Activated naive CD8-positive, alpha-beta T cell treated with anti-CD3 and anti-CD28 coated beads for 36 hours (primary cell): ENCODE data around the gene TSHZ2. TPM values are rescaled to one million over a fixed set of nuclear protein-coding genes. Genes with fewer than 3 reads are reported as not detected.

Experiments
- DNase-seq: peaks from one replicate; pipeline ENCODE4 v3.0.0; 2021
- H3K27ac Mint-ChIP-seq: one replicate; pipeline ENCODE4 v1.8.0; 2022; ENCODE audit warnings: mild to moderate bottlenecking, moderate library complexity, mixed read lengths
- H3K27me3 Mint-ChIP-seq: one replicate; pipeline ENCODE4 v1.8.0; 2022; ENCODE audit warnings: mild to moderate bottlenecking, mixed read lengths
- H3K36me3 Mint-ChIP-seq: one replicate; pipeline ENCODE4 v1.8.0; 2021; ENCODE audit warnings: mild to moderate bottlenecking, mixed read lengths
- H3K4me1 Mint-ChIP-seq: one replicate; pipeline ENCODE4 v1.8.0; 2021; ENCODE audit warnings: mixed read lengths
- H3K4me3 Mint-ChIP-seq: one replicate; pipeline ENCODE4 v1.8.0; 2022; ENCODE audit warnings: mild to moderate bottlenecking, moderate library complexity, mixed read lengths
- H3K9me3 Mint-ChIP-seq: one replicate; pipeline ENCODE4 v1.8.0; 2022; ENCODE audit warnings: mixed read lengths
- total RNA-seq, 2 experiments: library from RNA; stranded (reverse); gene quantifications; one replicate each; pipeline ENCODE4 v1.2.3, GENCODE V29; 2021

The TSHZ2 gene
- total RNA-seq, 2 experiments from 2014 or later = 0.54 to 0.74 TPM

DNA sequence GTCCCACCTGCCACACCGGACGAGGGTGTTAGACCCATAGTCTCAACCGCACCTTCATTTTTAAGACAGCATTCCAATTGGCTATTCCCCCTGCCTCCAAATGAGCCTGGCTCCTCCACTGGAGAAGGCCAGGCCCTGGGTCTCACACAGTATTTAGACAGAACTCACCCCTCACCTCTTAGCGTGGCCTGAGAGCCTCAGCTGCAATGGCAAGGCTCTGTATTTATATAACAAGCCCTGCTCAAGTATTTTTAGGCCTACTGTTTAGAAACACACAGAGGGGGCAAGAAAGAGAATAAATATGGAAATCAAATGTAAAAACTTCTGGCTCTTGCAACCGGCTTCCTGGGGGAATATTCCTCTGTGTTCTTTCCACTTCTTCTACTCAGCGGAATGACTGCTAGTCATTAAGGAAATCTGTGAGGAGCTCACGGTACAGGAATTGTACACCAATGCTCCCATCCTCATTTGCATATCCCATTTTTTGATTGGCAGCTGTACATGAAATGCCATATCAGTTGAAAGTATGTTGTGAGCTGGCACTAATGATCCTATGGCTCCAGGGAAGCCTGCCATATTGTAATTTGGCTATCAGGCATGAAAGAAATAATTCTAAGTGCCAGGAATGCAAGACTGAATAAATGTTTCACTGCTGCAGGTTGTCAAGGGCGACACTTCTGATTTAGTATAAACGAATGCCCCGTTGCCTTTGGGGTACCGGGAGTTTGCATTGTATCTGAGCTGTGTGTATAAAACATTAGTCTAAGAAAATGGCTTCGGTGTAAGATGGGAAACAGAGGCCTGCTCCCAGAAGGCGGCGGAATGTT lies 414.0 kb downstream of the TSHZ2 start:
- Mint-ChIP-seq H3K4me3 (no peak overlapping the region), H3K4me1 (peaks cover 27% of the 10 kb centered on the region), H3K36me3 (no peaks in the 10 kb centered on the region), H3K27me3 (no peaks in the 10 kb centered on the region), H3K9me3 (no peaks in the 10 kb centered on the region), H3K27ac (no peak overlapping the region)
- no peak for DNase-seq

DNA sequence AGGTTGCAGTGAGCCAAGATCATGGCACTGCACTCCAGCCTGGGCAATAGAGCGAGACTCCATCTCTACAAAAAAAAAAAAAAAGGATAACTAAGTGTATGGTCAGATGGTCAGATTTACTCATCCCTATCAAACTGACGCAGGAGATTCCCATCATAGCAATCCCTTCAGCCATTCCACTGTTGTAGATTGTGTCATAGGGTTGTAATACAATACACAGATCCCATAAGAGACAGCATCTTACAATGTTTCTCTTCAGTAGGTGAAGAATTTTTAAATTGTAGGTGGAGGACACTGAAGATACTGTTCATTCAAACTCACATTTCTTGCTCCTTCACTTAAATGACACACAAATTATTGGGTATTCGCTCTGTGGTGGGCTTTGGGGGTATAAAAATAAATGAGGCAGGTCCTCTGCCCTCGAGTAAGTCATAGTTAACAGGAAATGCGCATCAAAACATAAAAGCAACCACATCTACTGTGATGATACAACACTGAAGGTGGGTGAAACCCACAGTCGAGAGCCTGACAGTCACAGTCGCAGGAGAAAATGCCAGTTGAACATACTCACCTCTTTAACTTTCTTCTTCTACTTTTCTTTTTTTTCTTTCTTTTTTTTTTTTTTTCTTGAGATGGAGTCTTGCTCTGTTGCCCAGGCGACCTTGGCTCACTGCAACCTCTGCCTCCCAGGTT lies 416.0 kb downstream of the TSHZ2 start:
- H3K27me3 Mint-ChIP-seq = no peaks in the 10 kb centered on the region
- DNase-seq = peak; percentile 20
- H3K4me1 Mint-ChIP-seq = peaks cover 22% of the 10 kb centered on the region

DNA sequence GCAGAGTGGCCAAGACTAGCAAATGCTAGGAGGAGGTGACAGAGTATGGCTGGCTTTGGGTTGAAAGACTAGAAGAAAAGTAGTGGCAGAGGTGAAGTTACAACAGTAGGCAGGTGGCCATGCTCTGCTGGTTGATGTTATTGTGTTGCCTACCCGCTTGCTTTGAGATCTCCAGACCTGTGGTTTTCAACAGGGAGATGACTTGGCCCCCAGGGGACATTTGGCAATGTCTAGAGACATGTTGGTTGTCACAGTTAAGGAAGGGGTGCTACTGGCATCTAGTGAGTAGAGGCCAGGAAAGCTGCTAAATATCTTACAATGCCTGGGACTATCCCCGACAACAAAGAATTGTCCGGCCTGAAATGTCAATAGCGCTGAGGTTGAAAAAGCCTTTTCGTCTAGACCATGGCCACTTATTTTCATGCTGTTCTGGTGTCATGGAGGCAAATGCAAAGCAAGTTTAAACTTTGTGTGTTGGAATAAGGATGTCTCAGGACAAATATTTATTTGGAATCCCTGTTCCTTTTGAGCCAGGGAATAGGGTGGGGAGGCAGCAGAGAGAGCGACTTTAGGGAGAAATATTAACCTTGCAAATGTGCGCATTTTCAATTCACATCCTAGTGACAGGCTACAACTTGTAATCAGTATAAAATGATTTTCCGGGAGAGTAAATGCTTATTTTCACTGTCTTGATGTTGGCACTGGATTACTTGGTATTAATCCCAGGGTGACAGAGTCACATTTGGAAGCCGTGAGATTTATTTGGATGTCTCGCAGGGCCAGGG lies 417.6 kb downstream of the TSHZ2 start:
- Mint-ChIP-seq H3K36me3 (no peaks in the 10 kb centered on the region), H3K9me3 (no peaks in the 10 kb centered on the region), H3K27me3 (no peaks in the 10 kb centered on the region), H3K4me3 (no peak overlapping the region), H3K27ac (no peak overlapping the region), H3K4me1 (peaks cover 22% of the 10 kb centered on the region)
- DNase-seq = no peak

More for the DNA sequence above, 416.0 kb downstream of the TSHZ2 start:
- H3K36me3 Mint-ChIP-seq = no peaks in the 10 kb centered on the region
- no peaks in the 10 kb centered on the region for H3K9me3 Mint-ChIP-seq
- peak overlapping the region; percentile 46 for H3K27ac Mint-ChIP-seq
- no peak overlapping the region for H3K4me3 Mint-ChIP-seq

DNA sequence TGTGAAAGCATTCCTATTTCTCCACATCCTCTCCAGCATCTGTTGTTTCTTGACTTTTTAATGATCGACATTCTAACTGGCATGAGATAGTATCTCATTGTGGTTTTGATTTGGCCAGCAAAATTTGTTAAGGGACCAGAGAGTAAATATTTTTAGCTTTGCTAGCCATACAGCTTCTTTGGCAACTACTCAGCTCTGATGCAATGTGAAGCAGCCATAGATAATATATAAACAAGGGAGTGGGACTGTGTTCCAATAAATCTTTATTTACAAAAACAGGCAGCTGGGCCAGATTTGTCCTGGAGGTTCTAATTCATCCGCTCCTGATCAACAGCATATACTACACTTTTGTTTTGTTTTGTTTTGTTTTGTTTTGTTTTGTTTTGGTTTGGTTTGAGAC lies 418.6 kb downstream of the TSHZ2 start:
- no peak overlapping the region for H3K27ac Mint-ChIP-seq
- no peaks in the 10 kb centered on the region for H3K36me3 Mint-ChIP-seq
- no peaks in the 10 kb centered on the region for H3K27me3 Mint-ChIP-seq
- H3K4me1 Mint-ChIP-seq = peaks cover 25% of the 10 kb centered on the region
- DNase-seq = no peak
- no peak overlapping the region for H3K4me3 Mint-ChIP-seq
- no peaks in the 10 kb centered on the region for H3K9me3 Mint-ChIP-seq

DNA sequence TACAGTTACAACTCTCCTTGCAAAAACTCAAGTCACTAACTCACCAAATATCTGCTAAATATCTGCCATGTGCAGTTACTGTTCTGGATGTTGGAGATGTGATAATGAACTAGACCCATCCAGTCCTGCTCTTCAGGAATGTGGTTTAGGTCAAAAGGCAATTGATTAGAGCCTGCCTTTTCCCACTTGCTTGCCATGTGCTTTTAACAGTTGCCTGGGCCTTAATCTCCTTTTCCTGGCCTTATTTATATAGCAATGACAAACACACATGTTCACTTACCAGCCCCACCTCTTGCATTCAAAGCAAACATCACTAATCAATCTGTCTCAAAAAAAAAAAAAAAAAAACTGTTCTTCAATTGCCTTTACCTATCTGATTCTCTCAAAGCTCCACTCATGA lies 422.3 kb downstream of the TSHZ2 start:
- H3K36me3 Mint-ChIP-seq = no peaks in the 10 kb centered on the region
- H3K9me3 Mint-ChIP-seq = no peaks in the 10 kb centered on the region
- no peak for DNase-seq
- H3K27ac Mint-ChIP-seq = no peak overlapping the region
- peaks cover 6% of the 10 kb centered on the region for H3K4me1 Mint-ChIP-seq
- no peaks in the 10 kb centered on the region for H3K27me3 Mint-ChIP-seq
- H3K4me3 Mint-ChIP-seq = no peak overlapping the region

DNA sequence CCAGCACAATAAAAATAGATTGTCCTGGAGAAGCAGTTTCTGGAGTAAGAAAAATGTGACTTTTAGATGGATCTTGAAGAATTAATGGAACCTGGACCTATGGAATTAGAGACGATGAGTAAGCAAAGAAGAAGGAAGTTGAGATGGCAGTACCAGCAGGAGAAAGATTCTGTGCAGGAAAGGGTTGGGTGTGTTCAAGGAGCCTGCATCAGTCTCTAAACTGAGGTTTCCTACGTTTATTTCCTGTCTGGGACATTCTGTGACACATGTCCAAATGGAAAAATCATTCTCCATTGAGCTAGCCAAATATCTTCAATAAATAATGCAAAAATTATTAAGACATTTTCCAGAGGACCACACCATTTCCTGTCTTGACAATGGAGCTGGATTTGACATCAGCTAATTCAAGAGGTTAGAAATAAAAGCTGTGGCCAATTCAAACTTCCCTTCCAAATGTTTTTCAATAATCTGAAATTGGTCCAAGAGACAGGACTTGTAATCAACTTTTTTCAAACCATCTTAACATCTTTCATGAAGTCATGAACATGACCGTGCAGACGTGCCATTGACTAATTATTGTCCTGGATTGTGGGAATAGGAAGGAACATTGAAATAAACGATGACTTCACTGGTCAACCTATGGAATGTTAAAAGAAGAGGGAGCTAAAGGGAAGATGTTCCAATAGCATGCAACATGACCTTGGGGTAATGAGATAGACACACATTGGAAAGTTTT lies 423.2 kb downstream of the TSHZ2 start:
- H3K4me3 Mint-ChIP-seq = no peak overlapping the region
- peaks cover 12% of the 10 kb centered on the region for H3K4me1 Mint-ChIP-seq
- H3K9me3 Mint-ChIP-seq = no peaks in the 10 kb centered on the region
- H3K27ac Mint-ChIP-seq = no peak overlapping the region
- H3K27me3 Mint-ChIP-seq = no peaks in the 10 kb centered on the region
- DNase-seq = no peak
- no peaks in the 10 kb centered on the region for H3K36me3 Mint-ChIP-seq

DNA sequence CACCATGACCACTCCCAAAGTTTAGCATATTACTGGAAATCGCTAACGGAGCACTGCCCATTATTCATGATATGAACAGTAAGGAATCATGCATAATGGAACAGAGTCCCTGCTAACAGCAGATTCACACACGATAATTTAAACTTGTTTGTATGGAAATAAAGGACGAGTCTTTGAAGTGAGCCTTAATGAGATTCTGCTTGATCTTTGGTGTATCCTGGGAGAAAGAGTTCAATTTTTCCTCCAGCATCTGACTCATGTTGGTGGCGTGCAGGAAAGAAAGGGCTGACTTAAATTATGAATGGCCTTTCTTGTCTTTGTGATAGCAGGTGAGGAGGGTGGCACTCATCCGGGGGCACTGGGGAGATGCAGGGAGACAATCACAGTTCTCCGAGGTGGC lies 426.9 kb downstream of the TSHZ2 start:
- Mint-ChIP-seq H3K9me3 (peaks cover 3% of the 10 kb centered on the region), H3K4me1 (peaks cover 31% of the 10 kb centered on the region), H3K27me3 (no peaks in the 10 kb centered on the region), H3K4me3 (no peak overlapping the region), H3K36me3 (no peaks in the 10 kb centered on the region), H3K27ac (no peak overlapping the region)
- DNase-seq = no peak

DNA sequence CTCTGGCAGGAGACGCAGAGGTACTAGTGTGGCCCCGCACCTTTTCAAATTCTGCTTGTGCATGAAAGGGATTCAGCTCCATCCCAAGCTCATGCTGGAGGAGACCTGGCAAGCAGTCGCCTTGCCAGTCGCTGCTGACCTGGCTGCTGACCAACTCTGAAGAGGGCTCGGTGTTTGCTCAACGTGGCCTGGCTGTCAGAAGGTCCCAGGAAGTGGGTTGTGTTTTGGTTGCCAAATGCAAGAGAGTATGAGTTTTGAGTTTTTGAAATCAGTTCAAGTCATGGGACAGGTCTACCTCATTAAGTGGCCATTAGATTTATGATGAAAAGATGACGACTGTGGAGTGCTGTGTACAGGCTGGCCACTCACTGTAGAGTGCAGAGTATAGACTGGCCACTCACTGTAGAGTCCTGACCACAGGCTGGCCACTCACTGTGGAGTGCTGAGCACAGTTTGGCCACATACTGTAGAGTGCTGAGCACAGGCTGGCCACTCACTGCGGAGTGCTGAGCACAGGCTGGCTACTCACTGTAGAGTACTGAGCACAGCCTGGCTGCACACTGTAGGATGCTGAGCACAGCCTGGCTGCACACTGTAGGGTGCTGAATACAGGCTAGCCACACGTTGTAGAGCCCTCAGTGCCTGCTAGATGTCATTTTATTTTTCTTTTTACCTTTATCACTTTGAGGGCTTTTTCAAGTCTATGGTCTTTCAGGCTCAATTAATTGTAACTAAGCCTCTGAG lies 427.6 kb downstream of the TSHZ2 start:
- H3K9me3 Mint-ChIP-seq = peaks cover 3% of the 10 kb centered on the region
- no peak for DNase-seq
- H3K4me3 Mint-ChIP-seq = no peak overlapping the region
- no peaks in the 10 kb centered on the region for H3K27me3 Mint-ChIP-seq
- peaks cover 32% of the 10 kb centered on the region for H3K4me1 Mint-ChIP-seq
- no peak overlapping the region for H3K27ac Mint-ChIP-seq
- no peaks in the 10 kb centered on the region for H3K36me3 Mint-ChIP-seq

DNA sequence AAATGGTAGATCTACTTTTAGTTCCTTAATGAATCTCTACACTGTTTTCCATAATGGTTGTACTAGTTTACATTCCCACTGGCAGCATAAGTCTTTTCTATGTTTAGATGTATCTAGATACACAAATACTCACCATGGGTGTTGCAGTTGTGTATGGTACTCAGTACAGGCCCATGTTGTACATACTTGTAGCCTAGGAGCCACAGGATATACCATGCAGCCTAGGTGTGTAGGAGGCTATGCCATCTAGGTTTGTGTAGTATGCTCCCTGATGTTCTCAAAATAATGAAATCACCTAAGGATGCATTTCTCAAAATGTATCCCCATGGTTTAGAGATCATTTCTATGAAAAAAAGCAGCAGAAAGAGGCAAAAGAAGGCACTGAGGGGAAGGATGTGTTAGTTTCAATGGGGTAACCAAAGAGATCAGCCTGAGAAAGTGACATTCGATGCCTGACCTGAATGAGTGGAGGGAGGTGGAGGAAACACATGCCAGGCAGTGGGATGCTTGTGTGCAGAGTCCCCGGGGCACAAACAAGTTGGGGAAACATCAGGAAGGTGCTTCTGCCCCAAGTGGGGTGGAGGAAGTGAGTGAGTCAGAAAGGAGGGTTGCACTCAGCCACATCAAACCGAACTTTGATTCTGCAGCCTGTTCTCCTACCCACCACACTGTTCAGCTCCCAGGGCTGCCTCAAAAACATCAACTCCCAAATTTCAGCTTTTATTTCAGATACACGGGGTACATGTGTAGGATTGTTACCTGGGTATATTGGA lies 430.3 kb downstream of the TSHZ2 start:
- peak; percentile 14 for DNase-seq
- Mint-ChIP-seq H3K9me3 (peaks cover 3% of the 10 kb centered on the region), H3K4me1 (peaks cover 37% of the 10 kb centered on the region), H3K4me3 (peak overlapping the region; percentile 6), H3K27me3 (no peaks in the 10 kb centered on the region), H3K27ac (no peak overlapping the region), H3K36me3 (no peaks in the 10 kb centered on the region)

DNA sequence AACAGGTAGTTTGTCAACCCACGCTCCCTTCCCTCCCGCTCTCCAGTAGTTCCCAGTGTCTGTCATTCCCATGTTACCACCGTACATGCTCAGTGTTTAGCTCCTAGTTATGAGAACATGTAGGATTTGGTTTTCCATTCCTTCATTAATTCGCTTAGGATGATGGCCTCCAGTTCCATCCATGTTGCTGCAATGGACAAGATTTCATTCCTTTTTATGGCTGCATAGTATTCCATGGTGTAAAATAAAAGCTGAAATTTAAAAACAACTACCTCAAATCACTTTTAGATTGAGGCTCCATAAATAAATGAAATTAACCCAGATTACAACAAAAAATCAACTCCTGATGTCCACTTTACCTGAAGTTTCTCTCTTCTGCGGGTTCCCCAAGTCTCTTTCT lies 430.9 kb downstream of the TSHZ2 start:
- H3K27ac Mint-ChIP-seq = no peak overlapping the region

DNA sequence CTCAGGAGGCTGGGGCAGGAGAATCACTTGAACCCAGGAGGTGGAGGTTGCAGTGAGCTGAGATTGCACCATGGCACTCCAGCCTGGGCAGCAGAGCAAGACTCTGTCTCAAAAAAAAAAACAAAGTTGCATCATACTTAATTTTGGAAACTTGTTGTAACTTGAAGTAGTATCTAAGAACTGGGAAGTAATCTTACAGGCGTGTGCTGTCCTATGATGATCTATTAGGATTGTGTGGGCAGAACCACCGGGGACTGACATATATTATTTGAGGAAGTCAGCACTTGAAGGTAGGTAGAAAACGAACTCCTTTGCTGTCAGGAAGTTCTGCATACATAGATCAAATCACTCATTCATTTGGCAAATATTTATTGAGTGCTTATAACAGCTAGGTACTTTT lies 433.0 kb downstream of the TSHZ2 start:
- Mint-ChIP-seq H3K27ac (no peak overlapping the region), H3K9me3 (peaks cover 3% of the 10 kb centered on the region), H3K4me3 (no peak overlapping the region)

More for the DNA sequence above, 430.9 kb downstream of the TSHZ2 start:
- Mint-ChIP-seq H3K27me3 (no peaks in the 10 kb centered on the region), H3K36me3 (no peaks in the 10 kb centered on the region), H3K9me3 (peaks cover 3% of the 10 kb centered on the region), H3K4me3 (no peak overlapping the region), H3K4me1 (peaks cover 37% of the 10 kb centered on the region)
- DNase-seq = no peak

DNA sequence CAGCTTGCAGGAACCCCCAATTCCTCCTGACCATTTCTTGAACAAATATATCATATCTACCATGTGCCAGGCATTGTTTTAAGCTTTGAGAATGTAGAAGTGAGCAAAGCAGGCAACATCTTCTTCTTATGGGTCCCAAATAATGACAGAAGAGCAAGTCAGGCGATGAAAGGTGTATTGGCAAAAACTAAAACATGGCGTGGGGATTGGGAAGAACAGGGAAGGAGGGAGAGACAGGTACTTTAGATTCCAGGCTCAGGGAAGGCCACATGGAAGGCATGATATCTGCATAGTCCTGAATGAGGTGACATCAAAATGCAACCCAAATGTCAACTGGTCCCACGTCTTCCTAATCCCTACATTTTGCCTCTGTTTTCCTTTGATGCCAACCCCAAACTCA lies 434.4 kb downstream of the TSHZ2 start:
- no peaks in the 10 kb centered on the region for H3K27me3 Mint-ChIP-seq
- H3K4me1 Mint-ChIP-seq = peaks cover 24% of the 10 kb centered on the region
- H3K36me3 Mint-ChIP-seq = no peaks in the 10 kb centered on the region
- no peak overlapping the region for H3K4me3 Mint-ChIP-seq
- DNase-seq = no peak
- no peak overlapping the region for H3K27ac Mint-ChIP-seq
- H3K9me3 Mint-ChIP-seq = peaks cover 3% of the 10 kb centered on the region

More for the DNA sequence above, 433.0 kb downstream of the TSHZ2 start:
- DNase-seq = no peak
- Mint-ChIP-seq H3K27me3 (no peaks in the 10 kb centered on the region), H3K4me1 (peaks cover 30% of the 10 kb centered on the region), H3K36me3 (no peaks in the 10 kb centered on the region)

DNA sequence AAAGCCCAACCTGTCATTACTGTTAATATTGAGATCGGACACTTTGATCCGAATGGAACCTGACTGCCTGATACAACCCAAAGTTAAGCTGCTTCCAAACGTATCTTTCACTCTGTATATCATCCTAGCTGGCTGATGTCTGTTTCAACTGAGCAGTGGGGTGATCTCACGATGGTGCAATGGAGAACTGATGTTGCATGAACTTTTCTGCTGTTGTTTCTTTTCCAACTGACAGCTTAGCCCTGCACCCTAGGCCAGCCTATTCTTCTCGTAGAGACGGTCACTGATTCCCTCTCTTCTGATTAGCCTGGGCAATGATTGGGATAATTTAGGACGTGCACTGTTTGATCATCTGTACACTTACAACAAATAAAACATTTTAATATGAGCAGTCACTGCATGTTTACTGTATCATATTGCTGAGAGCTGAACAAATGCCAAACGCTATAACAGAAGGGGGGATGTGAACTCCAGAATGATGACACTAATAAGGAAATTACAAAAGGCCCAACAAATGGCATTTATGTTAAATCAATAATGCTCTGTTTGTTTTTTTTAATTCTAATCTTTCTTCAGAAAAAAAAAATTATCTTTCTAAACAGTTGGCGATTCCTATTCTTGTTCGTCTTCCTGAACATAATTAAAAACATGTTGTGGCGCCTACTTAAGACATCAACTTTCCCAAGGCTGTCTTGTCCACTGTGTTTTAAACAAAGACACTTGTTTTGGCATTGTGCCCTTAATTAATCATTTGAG lies 436.7 kb downstream of the TSHZ2 start:
- no peaks in the 10 kb centered on the region for H3K36me3 Mint-ChIP-seq
- H3K27me3 Mint-ChIP-seq = no peaks in the 10 kb centered on the region
- H3K27ac Mint-ChIP-seq = no peak overlapping the region
- no peaks in the 10 kb centered on the region for H3K9me3 Mint-ChIP-seq
- no peak overlapping the region for H3K4me3 Mint-ChIP-seq
- H3K4me1 Mint-ChIP-seq = peaks cover 14% of the 10 kb centered on the region
- DNase-seq = no peak
